Trophoblast cell (in vitro differentiated cells and primary cell): ENCODE results near the gene POLR2J2.
"Not testable (repeated sequence)": the region's sequence is repeated elsewhere in the genome, so short reads cannot be mapped to it uniquely, and the experiment has no call there.

ENCODE experiments used
- DNase-seq, 2 donors: peaks; one replicate each; pipeline ENCODE4 v3.0.0-alpha.2; 2016
- H2AFZ ChIP-seq: 2 replicates; pipeline ENCODE4 v1.6.1; 2013; ENCODE audit warnings: low read length, moderate library complexity, mild to moderate bottlenecking; ENCODE audit not compliant: insufficient read depth, poor library complexity
- H2AK5ac ChIP-seq: 2 replicates; pipeline ENCODE4 v1.6.1; 2013; ENCODE audit warnings: mild to moderate bottlenecking, low read length
- H2BK120ac ChIP-seq: 2 replicates; pipeline ENCODE4 v1.6.1; 2013; ENCODE audit warnings: low read length, mild to moderate bottlenecking, moderate library complexity; ENCODE audit not compliant: insufficient read depth, poor library complexity
- H2BK12ac ChIP-seq: 2 replicates; pipeline ENCODE4 v1.6.1; 2013; ENCODE audit warnings: mild to moderate bottlenecking, low read length, moderate library complexity
- H2BK5ac ChIP-seq: 2 replicates; pipeline ENCODE4 v1.6.1; 2013; ENCODE audit warnings: low read length, low read depth, moderate library complexity, mild to moderate bottlenecking; ENCODE audit not compliant: poor library complexity
- H3K14ac ChIP-seq: 2 replicates; pipeline ENCODE4 v1.6.1; 2013; ENCODE audit warnings: mild to moderate bottlenecking, low read length
- H3K18ac ChIP-seq: 2 replicates; pipeline ENCODE4 v1.6.1; 2013; ENCODE audit warnings: mild to moderate bottlenecking, low read length
- H3K23ac ChIP-seq: 2 replicates; pipeline ENCODE4 v1.6.1; 2013; ENCODE audit warnings: low read length
- H3K27ac ChIP-seq: 2 replicates; pipeline ENCODE4 v1.5.1; 2013; ENCODE audit warnings: low read depth, mild to moderate bottlenecking, inconsistent platforms, low read length, moderate library complexity
- H3K27me3 ChIP-seq: 2 replicates; pipeline ENCODE4 v1.6.1; 2013; ENCODE audit warnings: inconsistent platforms, mild to moderate bottlenecking, low read length, moderate library complexity; ENCODE audit not compliant: insufficient read depth
- H3K36me3 ChIP-seq, 2 experiments: 1 replicate in 1 of 2; 2 replicates in 1 of 2; pipeline ENCODE4 v1.6.1; 2013; ENCODE audit warnings: low read length in 2 of 2, mild to moderate bottlenecking in 2 of 2, moderate library complexity in 1 of 2; ENCODE audit not compliant: insufficient read depth in 2 of 2, control insufficient read depth in 1 of 2
- H3K4ac ChIP-seq: 2 replicates; pipeline ENCODE4 v1.6.1; 2013; ENCODE audit warnings: low read depth, mild to moderate bottlenecking, low read length, moderate library complexity
- H3K4me1 ChIP-seq, 2 experiments: 1 replicate in 1 of 2; 2 replicates in 1 of 2; pipeline ENCODE4 v1.6.1; 2013; ENCODE audit warnings: low read length in 2 of 2, mild to moderate bottlenecking in 2 of 2, moderate library complexity in 1 of 2; ENCODE audit not compliant: insufficient read depth in 2 of 2, control insufficient read depth in 1 of 2
- H3K4me2 ChIP-seq: 2 replicates; pipeline ENCODE4 v1.6.1; 2013; ENCODE audit warnings: inconsistent platforms, mild to moderate bottlenecking, low read length, moderate library complexity
- H3K4me3 ChIP-seq: 2 replicates; pipeline ENCODE4 v1.5.1; 2013; ENCODE audit warnings: mild to moderate bottlenecking, low read depth, low read length, inconsistent platforms
- H3K79me1 ChIP-seq: one replicate; pipeline ENCODE4 v1.6.1; 2013; ENCODE audit warnings: low read length
- H3K79me2 ChIP-seq: 2 replicates; pipeline ENCODE4 v1.6.1; 2013; ENCODE audit warnings: low read length, mild to moderate bottlenecking; ENCODE audit not compliant: control insufficient read depth, insufficient read depth, poor library complexity
- H3K9ac ChIP-seq: 2 replicates; pipeline ENCODE4 v1.6.1; 2013; ENCODE audit warnings: mild to moderate bottlenecking, low read length
- H3K9me3 ChIP-seq: 2 replicates; pipeline ENCODE4 v1.6.1; 2013; ENCODE audit warnings: low read depth, mild to moderate bottlenecking, control low read depth, inconsistent platforms, low read length; ENCODE audit not compliant: insufficient read depth
- H4K12ac ChIP-seq: 2 replicates; pipeline ENCODE4 v1.6.1; 2013; ENCODE audit warnings: low read depth, mild to moderate bottlenecking, low read length, moderate library complexity
- H4K8ac ChIP-seq: 2 replicates; pipeline ENCODE4 v1.6.1; 2013; ENCODE audit warnings: low read depth, mild to moderate bottlenecking, low read length, moderate library complexity
- H4K91ac ChIP-seq: one replicate; pipeline ENCODE4 v1.6.1; 2013; ENCODE audit warnings: low read depth, mild to moderate bottlenecking, low read length, moderate library complexity
- whole genome bisulfite sequencing: extraction: QIAGEN DNeasy Blood & Tissue Kit; methylation state at CpG from one replicate; pipeline ENCODE4 v1.1.7; 2013; ENCODE audit warnings: missing lambda C conversion rate; ENCODE audit not compliant: insufficient read length, insufficient coverage; ENCODE audit errors: extremely low coverage; 5-methylcytosine and 5-hydroxymethylcytosine counted together

Gene POLR2J2

GRCh38 chr7:102643404-102643803 lies 28.1 kb downstream of the POLR2J2 start:
- H2BK120ac ChIP-seq, H3K27ac ChIP-seq, H2BK5ac ChIP-seq, H3K4me1 ChIP-seq, H3K23ac ChIP-seq, H3K9ac ChIP-seq, H3K18ac ChIP-seq, H3K4me2 ChIP-seq, H3K9me3 ChIP-seq, DNase-seq, H2AK5ac ChIP-seq, H3K4me3 ChIP-seq, H3K79me2 ChIP-seq, H3K79me1 ChIP-seq, H2AFZ ChIP-seq, H4K8ac ChIP-seq, H3K14ac ChIP-seq, H3K27me3 ChIP-seq, H3K36me3 ChIP-seq, H2BK12ac ChIP-seq, H3K4ac ChIP-seq, H4K12ac ChIP-seq, H4K91ac ChIP-seq: not testable (repeated sequence)
- no CpG with 5 or more reads among the region's 1 CpG for WGBS

GRCh38 chr7:102642691-102643090 lies 28.8 kb downstream of the POLR2J2 start, which contains the start of gene UPK3BL1:
Gene UPK3BL1 (minus strand): TSS chr7:102642791. CDS start chr7:102642741, 50 bp downstream.
- not testable (repeated sequence) for H3K27me3 ChIP-seq, H3K14ac ChIP-seq, H2BK5ac ChIP-seq, H2BK120ac ChIP-seq, H3K18ac ChIP-seq, H4K91ac ChIP-seq, H3K4ac ChIP-seq, H2AK5ac ChIP-seq, H3K27ac ChIP-seq, H4K12ac ChIP-seq, H2BK12ac ChIP-seq, H4K8ac ChIP-seq, H3K9me3 ChIP-seq, H3K36me3 ChIP-seq, H3K4me1 ChIP-seq, H3K4me3 ChIP-seq, DNase-seq, H3K79me1 ChIP-seq, H3K4me2 ChIP-seq, H3K79me2 ChIP-seq, H2AFZ ChIP-seq, H3K9ac ChIP-seq, H3K23ac ChIP-seq
- no CpG with 5 or more reads among the region's 9 CpGs for WGBS

GRCh38 chr7:102638848-102639247 lies 32.6 kb downstream of the POLR2J2 start:
- H2BK120ac ChIP-seq, H3K27me3 ChIP-seq, H2AFZ ChIP-seq, H2BK5ac ChIP-seq, H3K4me2 ChIP-seq, H3K36me3 ChIP-seq, H4K8ac ChIP-seq, H3K9me3 ChIP-seq, H3K18ac ChIP-seq, H3K14ac ChIP-seq, H3K79me1 ChIP-seq, H2AK5ac ChIP-seq, H2BK12ac ChIP-seq, H3K27ac ChIP-seq, H3K9ac ChIP-seq, H3K4ac ChIP-seq, H3K4me3 ChIP-seq, DNase-seq, H4K12ac ChIP-seq, H3K23ac ChIP-seq, H3K4me1 ChIP-seq, H4K91ac ChIP-seq, H3K79me2 ChIP-seq: not testable (repeated sequence)
- no CpG with 5 or more reads among the region's 11 CpGs for WGBS

- H3K79me2 ChIP-seq, H2BK5ac ChIP-seq, H2AFZ ChIP-seq, H4K8ac ChIP-seq, H3K4me2 ChIP-seq, H3K27me3 ChIP-seq, H3K23ac ChIP-seq, H4K12ac ChIP-seq, H3K36me3 ChIP-seq, H4K91ac ChIP-seq, H2BK120ac ChIP-seq, H3K4ac ChIP-seq, DNase-seq, H3K9ac ChIP-seq, H2BK12ac ChIP-seq, H2AK5ac ChIP-seq, H3K4me1 ChIP-seq, H3K14ac ChIP-seq, H3K27ac ChIP-seq, H3K4me3 ChIP-seq, H3K79me1 ChIP-seq, H3K18ac ChIP-seq, H3K9me3 ChIP-seq: not testable (repeated sequence)
- no CpG with 5 or more reads among the region's 13 CpGs for WGBS
Observed at GRCh38 chr7:102636956-102637355, 34.5 kb downstream of the POLR2J2 start.
